ENCODE results near the gene APLN. TPM values are rescaled to one million over a fixed set of nuclear protein-coding genes. Genes with fewer than 3 reads are reported as not detected.

Gene APLN
- total RNA-seq, 1 donor from 2014 or later: under 0.01 TPM

- DNase-seq (ENCODE audit: low read depth) (no peak), FAIRE-seq (no peak)
- H3K27me3 ChIP-seq (ENCODE audit: control insufficient read depth, insufficient read depth, low read length): no peaks in the 10 kb centered on the region
- H3K4me3 ChIP-seq (ENCODE audit: low read depth, low read length): no peak overlapping the region
- TF ChIP-seq CTCF (IDR thresholded peaks at IDR 0.05; ENCODE audit: insufficient read depth, low read length, severe bottlenecking): no peak
- no peaks in the 10 kb centered on the region for H3K36me3 ChIP-seq (ENCODE audit: control insufficient read depth, insufficient read depth, low read length)
Observed at GRCh38 chrX:129646566-129647417, 8.0 kb downstream of the APLN start.

GRCh38 chrX:129642641-129643040 is 12.1 kb downstream of the APLN start:
- Histone ChIP-seq H3K27me3 (ENCODE audit: control insufficient read depth, insufficient read depth, low read length) (no peaks in the 10 kb centered on the region), H3K36me3 (ENCODE audit: control insufficient read depth, insufficient read depth, low read length) (no peaks in the 10 kb centered on the region), H3K4me3 (ENCODE audit: low read depth, low read length) (no peak overlapping the region)
- FAIRE-seq: no peak
- no peak for TF ChIP-seq CTCF (IDR thresholded peaks at IDR 0.05; ENCODE audit: insufficient read depth, low read length, severe bottlenecking)
- peak; percentile 8 for DNase-seq (ENCODE audit: low read depth)

GRCh38 chrX:129641941-129642340 is 12.8 kb downstream of the APLN start:
- DNase-seq (ENCODE audit: low read depth) (no peak), FAIRE-seq (peak; percentile 32)
- Histone ChIP-seq H3K4me3 (ENCODE audit: low read depth, low read length) (no peak overlapping the region), H3K27me3 (ENCODE audit: control insufficient read depth, insufficient read depth, low read length) (no peaks in the 10 kb centered on the region), H3K36me3 (ENCODE audit: control insufficient read depth, insufficient read depth, low read length) (no peaks in the 10 kb centered on the region)
- no peak for TF ChIP-seq CTCF (IDR thresholded peaks at IDR 0.05; ENCODE audit: insufficient read depth, low read length, severe bottlenecking)

GRCh38 chrX:129641469-129641868 is 13.3 kb downstream of the APLN start:
- Histone ChIP-seq H3K4me3 (ENCODE audit: low read depth, low read length) (no peak overlapping the region), H3K36me3 (ENCODE audit: control insufficient read depth, insufficient read depth, low read length) (no peaks in the 10 kb centered on the region), H3K27me3 (ENCODE audit: control insufficient read depth, insufficient read depth, low read length) (no peaks in the 10 kb centered on the region)
- FAIRE-seq (no peak), DNase-seq (ENCODE audit: low read depth) (no peak)
- TF ChIP-seq CTCF (IDR thresholded peaks at IDR 0.05; ENCODE audit: insufficient read depth, low read length, severe bottlenecking): no peak

GRCh38 chrX:129640737-129641136 is 14.0 kb downstream of the APLN start:
- Histone ChIP-seq H3K36me3 (ENCODE audit: control insufficient read depth, insufficient read depth, low read length) (no peaks in the 10 kb centered on the region), H3K4me3 (ENCODE audit: low read depth, low read length) (no peak overlapping the region), H3K27me3 (ENCODE audit: control insufficient read depth, insufficient read depth, low read length) (no peaks in the 10 kb centered on the region)
- TF ChIP-seq CTCF (IDR thresholded peaks at IDR 0.05; ENCODE audit: insufficient read depth, low read length, severe bottlenecking): no peak
- DNase-seq (ENCODE audit: low read depth): no peak
- FAIRE-seq: no peak

GRCh38 chrX:129638917-129639316 is 15.8 kb downstream of the APLN start:
- FAIRE-seq (no peak), DNase-seq (ENCODE audit: low read depth) (no peak)
- Histone ChIP-seq H3K27me3 (ENCODE audit: control insufficient read depth, insufficient read depth, low read length) (no peaks in the 10 kb centered on the region), H3K36me3 (ENCODE audit: control insufficient read depth, insufficient read depth, low read length) (no peaks in the 10 kb centered on the region), H3K4me3 (ENCODE audit: low read depth, low read length) (no peak overlapping the region)
- TF ChIP-seq CTCF (IDR thresholded peaks at IDR 0.05; ENCODE audit: insufficient read depth, low read length, severe bottlenecking): no peak

Data from bronchial epithelial cell (primary cell).